GM18861 (cell line): ENCODE data around the gene INTS14.
A peak's percentile ranks its signal among the peaks of the same experiment; 100 is the strongest.

Source experiments
- ATAC-seq: cut with Tn5 transposase; IDR thresholded peaks from one replicate; pipeline ENCODE4 v1.9.1; 2021; ENCODE audit not compliant: unreplicated experiment

Gene INTS14

GRCh38 chr15:65610871-65611718 is at the start of gene INTS14:
Gene INTS14 (minus strand): TSS chr15:65611131. CDS start chr15:65607380, 3,751 bp downstream.
- peak; percentile 88 for ATAC-seq

GRCh38 chr15:65659502-65660052 is 48.6 kb upstream of the INTS14 start:
- no peak for ATAC-seq

GRCh38 chr15:65655457-65655856 is 44.5 kb upstream of the INTS14 start:
- ATAC-seq, result no peak

- no peak for ATAC-seq
Measured at GRCh38 chr15:65655026-65655425, 44.1 kb upstream of the INTS14 start.

- ATAC-seq, result no peak
Measured at GRCh38 chr15:65653801-65654521, 43.0 kb upstream of the INTS14 start.

- ATAC-seq, result no peak
Measured at GRCh38 chr15:65653341-65653740, 42.4 kb upstream of the INTS14 start.

GRCh38 chr15:65651831-65652749 is 41.2 kb upstream of the INTS14 start:
- no peak for ATAC-seq

GRCh38 chr15:65651042-65651322 is 40.1 kb upstream of the INTS14 start:
- no peak for ATAC-seq

GRCh38 chr15:65650312-65651041 is 39.5 kb upstream of the INTS14 start:
- ATAC-seq, result no peak

- ATAC-seq, result no peak
Measured at GRCh38 chr15:65646486-65646885, 35.6 kb upstream of the INTS14 start.

GRCh38 chr15:65645392-65645791 is 34.5 kb upstream of the INTS14 start:
- no peak for ATAC-seq

- ATAC-seq, result no peak
Measured at GRCh38 chr15:65644282-65644681, 33.4 kb upstream of the INTS14 start.

GRCh38 chr15:65642594-65642993 is 31.7 kb upstream of the INTS14 start:
- ATAC-seq, result no peak

- no peak for ATAC-seq
Measured at GRCh38 chr15:65641768-65642475, 31.0 kb upstream of the INTS14 start.

GRCh38 chr15:65639509-65639908 is 28.6 kb upstream of the INTS14 start:
- ATAC-seq, result no peak

GRCh38 chr15:65638681-65639089 is 27.8 kb upstream of the INTS14 start:
- peak; percentile 50 for ATAC-seq

GRCh38 chr15:65638109-65638508 is 27.2 kb upstream of the INTS14 start:
- ATAC-seq, result no peak

- no peak for ATAC-seq
Measured at GRCh38 chr15:65634356-65634755, 23.4 kb upstream of the INTS14 start.

- no peak for ATAC-seq
Measured at GRCh38 chr15:65633752-65634151, 22.8 kb upstream of the INTS14 start.
